Neural cell (in vitro differentiated cells): ENCODE data around the gene PAK4. TPM values are rescaled to one million over a fixed set of nuclear protein-coding genes. Genes with fewer than 3 reads are reported as not detected.

Experiments
- H2AFZ ChIP-seq: fragments of 200-600, 300-800 bp; sonication (generic), shearing (Covaris generic); 2 replicates; pipeline ENCODE4 v1.6.0; 2014; ENCODE audit warnings: low read depth, mild to moderate bottlenecking, antibody characterized with exemption, low read length, moderate library complexity
- H3F3A ChIP-seq: fragments of 200-600 bp; shearing (Covaris generic); 2 replicates; pipeline ENCODE4 v1.6.1; 2016; ENCODE audit warnings: mild to moderate bottlenecking, moderate library complexity, mixed read lengths, antibody characterized with exemption, low read length; ENCODE audit not compliant: insufficient read depth, poor library complexity, severe bottlenecking
- H3K27ac ChIP-seq: fragments of 200-600, 300-800 bp; sonication (generic), shearing (Covaris generic); 2 replicates; pipeline ENCODE4 v1.5.1; 2014; ENCODE audit warnings: mild to moderate bottlenecking, low read length, moderate library complexity
- H3K27me3 ChIP-seq: fragments of 300-800, 200-600 bp; sonication (generic), shearing (Covaris generic); 2 replicates; pipeline ENCODE4 v1.6.0; 2014; ENCODE audit warnings: mild to moderate bottlenecking, low read depth, low read length, moderate library complexity; ENCODE audit not compliant: insufficient read depth
- H3K36me3 ChIP-seq: fragments of 300-800, 200-600 bp; sonication (generic), shearing (Covaris generic); 2 replicates; pipeline ENCODE4 v1.5.1; 2014; ENCODE audit warnings: mild to moderate bottlenecking, antibody characterized with exemption, low read length, moderate library complexity; ENCODE audit not compliant: insufficient read depth
- H3K4me2 ChIP-seq: fragments of 300-800, 200-600 bp; sonication (generic), shearing (Covaris generic); 2 replicates; pipeline ENCODE4 v1.6.0; 2014; ENCODE audit warnings: mild to moderate bottlenecking, low read length
- H3K4me3 ChIP-seq: fragments of 300-800, 200-600 bp; sonication (generic), shearing (Covaris generic); 2 replicates; pipeline ENCODE4 v1.5.1; 2014; ENCODE audit warnings: mild to moderate bottlenecking, low read length, moderate library complexity
- H3K79me2 ChIP-seq: fragments of 200-600 bp; shearing (Covaris generic); replicated peaks from 2 replicates; pipeline ENCODE4 v1.6.0; 2014; ENCODE audit warnings: mild to moderate bottlenecking, low read length, moderate library complexity; ENCODE audit not compliant: insufficient read depth
- H3K9ac ChIP-seq: fragments of 300-800, 200-600 bp; sonication (generic), shearing (Covaris generic); 2 replicates; pipeline ENCODE4 v1.6.1; 2016; ENCODE audit warnings: mild to moderate bottlenecking, low read length, mixed read lengths
- H3K9me2 ChIP-seq: fragments of 200-600 bp; shearing (Covaris generic); 2 replicates; pipeline ENCODE4 v1.6.1; 2016; ENCODE audit warnings: mild to moderate bottlenecking, low read length, mixed read lengths; ENCODE audit not compliant: insufficient read depth
- H3K9me3 ChIP-seq: fragments of 200-600, 300-800 bp; sonication (generic), shearing (Covaris generic); 2 replicates; pipeline ENCODE4 v1.6.1; 2016; ENCODE audit warnings: mild to moderate bottlenecking, mixed run types, low read length, moderate library complexity, mixed read lengths
- H4K20me1 ChIP-seq: fragments of 200-600 bp; shearing (Covaris generic); 2 replicates; pipeline ENCODE4 v1.6.1; 2016; ENCODE audit warnings: mild to moderate bottlenecking, mixed run types; ENCODE audit not compliant: insufficient read depth
- EP300 ChIP-seq: fragments of 450-650 bp; conservative IDR thresholded peaks from 2 replicates; pipeline ENCODE4 v1.6.1; 2014; ENCODE audit warnings: antibody characterized with exemption, mild to moderate bottlenecking, moderate library complexity; ENCODE audit not compliant: poor library complexity, severe bottlenecking
- EZH2 ChIP-seq: fragments of 200-600, 300-800 bp; shearing (Covaris generic), sonication (generic); IDR thresholded peaks from 2 replicates; pipeline ENCODE4 v1.6.1; 2014; ENCODE audit warnings: antibody characterized with exemption, low read length, borderline replicate concordance, mild to moderate bottlenecking; ENCODE audit not compliant: insufficient read depth, poor library complexity, severe bottlenecking
- MXI1 ChIP-seq: fragments of 450-650 bp; conservative IDR thresholded peaks from 2 replicates; pipeline ENCODE4 v1.6.1; 2014; ENCODE audit warnings: antibody characterized with exemption, mild to moderate bottlenecking; ENCODE audit not compliant: poor library complexity, severe bottlenecking
- POLR2AphosphoS5 ChIP-seq: IDR thresholded peaks from 2 replicates; pipeline ENCODE4 v1.6.1; 2012
- RAD21 ChIP-seq: fragments of 450-650 bp; conservative IDR thresholded peaks from 2 replicates; pipeline ENCODE4 v1.6.1; 2014; ENCODE audit warnings: antibody characterized with exemption, mild to moderate bottlenecking, moderate library complexity
- SMC3 ChIP-seq: fragments of 450-650 bp; conservative IDR thresholded peaks from 2 replicates; pipeline ENCODE4 v1.6.1; 2014; ENCODE audit warnings: antibody characterized with exemption, mild to moderate bottlenecking, moderate library complexity; ENCODE audit not compliant: poor library complexity
- TAF1 ChIP-seq: IDR thresholded peaks from 2 replicates; pipeline ENCODE4 v1.6.1; 2012; ENCODE audit warnings: low read depth
- polyA plus RNA-seq: library from polyadenylated mRNA; depleted of rRNA; stranded (reverse); fragments of >200 nt; gene quantifications from 2 replicates; pipeline ENCODE4 v1.2.3, GENCODE V29; 2014
- TF ChIP-seq, protein P1 (sequence below): IDR thresholded peaks from 2 replicates; pipeline ENCODE4 v1.6.1; 2012; ENCODE audit warnings: borderline replicate concordance
- TF ChIP-seq, protein P2 (sequence below): fragments of 450-650 bp; IDR thresholded peaks from 2 replicates; pipeline ENCODE4 v1.5.1; 2014; ENCODE audit warnings: antibody characterized with exemption, mild to moderate bottlenecking, moderate library complexity; ENCODE audit not compliant: poor library complexity, severe bottlenecking

Gene PAK4
- polyA plus RNA-seq, 1 donor from 2014 or later, result 5.4 TPM

DNA sequence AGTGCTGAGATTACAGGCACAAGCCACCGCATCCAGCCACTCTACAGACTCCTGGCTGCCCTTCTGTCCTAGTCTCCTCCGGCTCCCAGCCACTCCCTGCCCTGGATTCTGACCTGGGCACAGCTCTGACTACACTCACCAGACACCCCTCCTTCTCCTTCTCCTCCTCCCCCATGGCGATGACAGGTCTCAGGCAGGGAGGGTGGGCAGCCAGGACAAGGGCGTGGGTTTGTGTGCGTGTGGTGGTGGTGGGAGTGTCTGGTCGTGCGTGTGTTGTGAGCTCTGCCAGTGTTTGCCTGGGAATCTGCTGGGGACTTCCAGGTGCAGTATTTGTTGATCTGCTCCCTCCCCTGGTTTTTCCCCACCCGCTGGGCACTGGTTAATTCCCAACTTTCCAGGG is 68.2 kb downstream of the PAK4 start:
- no peaks in the 10 kb centered on the region for H3K36me3 ChIP-seq
- H4K20me1 ChIP-seq, result no peaks in the 10 kb centered on the region
- TF ChIP-seq EZH2, result no peak
- TF ChIP-seq MXI1, result no peak
- TF ChIP-seq RAD21, result no peak
- no peak for TF ChIP-seq SMC3
- TF ChIP-seq TAF1, result no peak
- TF ChIP-seq EP300, result no peak
- no peak for TF ChIP-seq POLR2AphosphoS5
- H3K9me2 ChIP-seq, result no peaks in the 10 kb centered on the region
- H3K9me3 ChIP-seq, result no peaks in the 10 kb centered on the region
- no peak overlapping the region for H3K9ac ChIP-seq
- no peak overlapping the region for H3K4me2 ChIP-seq
- H3K27ac ChIP-seq, result no peak overlapping the region
- no peaks in the 10 kb centered on the region for H3K79me2 ChIP-seq
- no peak overlapping the region for H2AFZ ChIP-seq
- peaks cover 24% of the 10 kb centered on the region for H3K27me3 ChIP-seq
- H3F3A ChIP-seq, result no peaks in the 10 kb centered on the region
- H3K4me3 ChIP-seq, result no peak overlapping the region

DNA sequence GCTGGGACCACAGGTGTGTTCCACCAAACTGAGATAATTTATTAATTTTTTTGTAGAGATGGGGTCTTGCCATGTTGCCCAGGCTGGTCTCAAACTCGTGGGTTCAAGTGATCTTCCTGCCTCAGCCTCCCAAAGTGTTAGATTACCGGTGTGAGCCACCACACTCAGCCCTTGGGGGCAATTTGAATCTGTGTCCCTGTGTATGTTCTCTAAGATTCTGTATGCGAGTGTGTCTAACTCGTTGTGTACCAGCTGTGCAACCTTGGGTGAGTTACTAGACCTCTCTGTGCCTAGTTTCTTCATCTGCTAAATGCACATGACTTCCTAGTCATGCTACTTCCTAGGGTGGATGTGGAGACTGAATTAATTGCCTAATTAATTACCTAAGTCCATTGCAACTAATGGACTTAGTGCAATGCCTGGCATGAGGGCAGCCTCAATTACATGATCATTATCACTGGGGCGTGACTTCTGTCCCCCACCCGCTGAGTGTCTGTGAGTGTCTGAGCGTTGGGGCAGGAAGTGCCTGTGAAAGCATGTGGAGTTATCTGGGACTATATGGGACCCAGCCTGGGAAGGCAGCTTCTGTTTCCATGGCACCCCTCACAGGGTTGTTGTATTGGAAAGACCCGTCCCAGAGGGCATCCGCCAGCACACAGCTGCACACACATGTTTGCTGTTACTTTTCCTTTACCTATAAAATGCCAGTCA is 69.4 kb downstream of the PAK4 start:
- Histone ChIP-seq H3K4me2 (no peak overlapping the region), H4K20me1 (no peaks in the 10 kb centered on the region), H3K9me3 (no peaks in the 10 kb centered on the region), H3K36me3 (no peaks in the 10 kb centered on the region), H3K9me2 (no peaks in the 10 kb centered on the region), H2AFZ (no peak overlapping the region), H3K9ac (no peak overlapping the region), H3K79me2 (no peaks in the 10 kb centered on the region), H3K27ac (no peak overlapping the region), H3K27me3 (peaks cover 24% of the 10 kb centered on the region), H3K4me3 (no peak overlapping the region), H3F3A (no peaks in the 10 kb centered on the region)
- no peak for TF ChIP-seq RAD21
- TF ChIP-seq EZH2, result no peak
- no peak for TF ChIP-seq EP300
- TF ChIP-seq, protein P1, sequence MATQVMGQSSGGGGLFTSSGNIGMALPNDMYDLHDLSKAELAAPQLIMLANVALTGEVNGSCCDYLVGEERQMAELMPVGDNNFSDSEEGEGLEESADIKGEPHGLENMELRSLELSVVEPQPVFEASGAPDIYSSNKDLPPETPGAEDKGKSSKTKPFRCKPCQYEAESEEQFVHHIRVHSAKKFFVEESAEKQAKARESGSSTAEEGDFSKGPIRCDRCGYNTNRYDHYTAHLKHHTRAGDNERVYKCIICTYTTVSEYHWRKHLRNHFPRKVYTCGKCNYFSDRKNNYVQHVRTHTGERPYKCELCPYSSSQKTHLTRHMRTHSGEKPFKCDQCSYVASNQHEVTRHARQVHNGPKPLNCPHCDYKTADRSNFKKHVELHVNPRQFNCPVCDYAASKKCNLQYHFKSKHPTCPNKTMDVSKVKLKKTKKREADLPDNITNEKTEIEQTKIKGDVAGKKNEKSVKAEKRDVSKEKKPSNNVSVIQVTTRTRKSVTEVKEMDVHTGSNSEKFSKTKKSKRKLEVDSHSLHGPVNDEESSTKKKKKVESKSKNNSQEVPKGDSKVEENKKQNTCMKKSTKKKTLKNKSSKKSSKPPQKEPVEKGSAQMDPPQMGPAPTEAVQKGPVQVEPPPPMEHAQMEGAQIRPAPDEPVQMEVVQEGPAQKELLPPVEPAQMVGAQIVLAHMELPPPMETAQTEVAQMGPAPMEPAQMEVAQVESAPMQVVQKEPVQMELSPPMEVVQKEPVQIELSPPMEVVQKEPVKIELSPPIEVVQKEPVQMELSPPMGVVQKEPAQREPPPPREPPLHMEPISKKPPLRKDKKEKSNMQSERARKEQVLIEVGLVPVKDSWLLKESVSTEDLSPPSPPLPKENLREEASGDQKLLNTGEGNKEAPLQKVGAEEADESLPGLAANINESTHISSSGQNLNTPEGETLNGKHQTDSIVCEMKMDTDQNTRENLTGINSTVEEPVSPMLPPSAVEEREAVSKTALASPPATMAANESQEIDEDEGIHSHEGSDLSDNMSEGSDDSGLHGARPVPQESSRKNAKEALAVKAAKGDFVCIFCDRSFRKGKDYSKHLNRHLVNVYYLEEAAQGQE, result no peak
- TF ChIP-seq POLR2AphosphoS5, result no peak
- TF ChIP-seq, protein P2, sequence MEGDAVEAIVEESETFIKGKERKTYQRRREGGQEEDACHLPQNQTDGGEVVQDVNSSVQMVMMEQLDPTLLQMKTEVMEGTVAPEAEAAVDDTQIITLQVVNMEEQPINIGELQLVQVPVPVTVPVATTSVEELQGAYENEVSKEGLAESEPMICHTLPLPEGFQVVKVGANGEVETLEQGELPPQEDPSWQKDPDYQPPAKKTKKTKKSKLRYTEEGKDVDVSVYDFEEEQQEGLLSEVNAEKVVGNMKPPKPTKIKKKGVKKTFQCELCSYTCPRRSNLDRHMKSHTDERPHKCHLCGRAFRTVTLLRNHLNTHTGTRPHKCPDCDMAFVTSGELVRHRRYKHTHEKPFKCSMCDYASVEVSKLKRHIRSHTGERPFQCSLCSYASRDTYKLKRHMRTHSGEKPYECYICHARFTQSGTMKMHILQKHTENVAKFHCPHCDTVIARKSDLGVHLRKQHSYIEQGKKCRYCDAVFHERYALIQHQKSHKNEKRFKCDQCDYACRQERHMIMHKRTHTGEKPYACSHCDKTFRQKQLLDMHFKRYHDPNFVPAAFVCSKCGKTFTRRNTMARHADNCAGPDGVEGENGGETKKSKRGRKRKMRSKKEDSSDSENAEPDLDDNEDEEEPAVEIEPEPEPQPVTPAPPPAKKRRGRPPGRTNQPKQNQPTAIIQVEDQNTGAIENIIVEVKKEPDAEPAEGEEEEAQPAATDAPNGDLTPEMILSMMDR, result no peak
- TF ChIP-seq SMC3, result no peak
- no peak for TF ChIP-seq TAF1
- no peak for TF ChIP-seq MXI1
